ENCODE data around the gene FSCN2.

- TF ChIP-seq, protein P1, sequence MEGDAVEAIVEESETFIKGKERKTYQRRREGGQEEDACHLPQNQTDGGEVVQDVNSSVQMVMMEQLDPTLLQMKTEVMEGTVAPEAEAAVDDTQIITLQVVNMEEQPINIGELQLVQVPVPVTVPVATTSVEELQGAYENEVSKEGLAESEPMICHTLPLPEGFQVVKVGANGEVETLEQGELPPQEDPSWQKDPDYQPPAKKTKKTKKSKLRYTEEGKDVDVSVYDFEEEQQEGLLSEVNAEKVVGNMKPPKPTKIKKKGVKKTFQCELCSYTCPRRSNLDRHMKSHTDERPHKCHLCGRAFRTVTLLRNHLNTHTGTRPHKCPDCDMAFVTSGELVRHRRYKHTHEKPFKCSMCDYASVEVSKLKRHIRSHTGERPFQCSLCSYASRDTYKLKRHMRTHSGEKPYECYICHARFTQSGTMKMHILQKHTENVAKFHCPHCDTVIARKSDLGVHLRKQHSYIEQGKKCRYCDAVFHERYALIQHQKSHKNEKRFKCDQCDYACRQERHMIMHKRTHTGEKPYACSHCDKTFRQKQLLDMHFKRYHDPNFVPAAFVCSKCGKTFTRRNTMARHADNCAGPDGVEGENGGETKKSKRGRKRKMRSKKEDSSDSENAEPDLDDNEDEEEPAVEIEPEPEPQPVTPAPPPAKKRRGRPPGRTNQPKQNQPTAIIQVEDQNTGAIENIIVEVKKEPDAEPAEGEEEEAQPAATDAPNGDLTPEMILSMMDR (IDR thresholded peaks at IDR 0.05), result no peak
- TF ChIP-seq POLR2A (IDR thresholded peaks at IDR 0.05), result no peak
Measured at GRCh38 chr17:81522491-81523401, 5.4 kb upstream of the FSCN2 start.

Measured in body of pancreas (tissue), 4 donors.